Astrocyte of the spinal cord (primary cell): ENCODE measurements around the gene RREB1.

Experiments used
- DNase-seq: peaks from one replicate; pipeline ENCODE4 v3.0.0; 2011; ENCODE audit warnings: low read depth, low spot score
- H3K4me3 ChIP-seq: 2 replicates; pipeline ENCODE4 v1.5.1; 2011; ENCODE audit warnings: low read depth, mild to moderate bottlenecking, low read length, moderate library complexity
- in situ Hi-C: cut with HindIII; loops from 2 replicates; pipeline ENCODE4 v1.10.0; 2017; ENCODE audit warnings: low sequenced_read_pairs
- TF ChIP-seq, protein P1 (sequence below): IDR thresholded peaks from 2 replicates; pipeline ENCODE4 v1.5.1; 2012; ENCODE audit warnings: low read depth, mild to moderate bottlenecking, low read length, inconsistent platforms

RREB1 gene

DNA sequence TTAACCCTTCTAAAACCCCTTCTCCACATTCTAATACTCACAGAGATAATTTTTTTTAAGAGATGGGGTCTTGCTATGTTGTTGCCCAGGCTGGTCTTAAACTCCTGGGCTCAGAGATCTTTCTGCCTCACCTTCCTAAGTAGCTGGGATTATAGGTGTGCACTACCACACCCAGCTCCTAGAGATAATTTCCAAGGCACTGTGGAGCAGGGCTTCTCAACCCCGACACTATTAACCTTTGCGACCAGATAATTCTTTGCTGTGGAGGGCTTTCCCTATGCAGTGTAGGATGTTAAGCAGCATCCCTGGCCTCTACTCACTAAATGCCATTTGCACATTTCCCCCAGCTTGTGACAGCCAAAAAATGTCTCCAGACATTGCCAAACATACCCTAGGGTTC lies 8.8 kb upstream of the RREB1 start:
- no peak overlapping the region for H3K4me3 ChIP-seq
- in situ Hi-C loops = no loop called here
- TF ChIP-seq, protein P1, sequence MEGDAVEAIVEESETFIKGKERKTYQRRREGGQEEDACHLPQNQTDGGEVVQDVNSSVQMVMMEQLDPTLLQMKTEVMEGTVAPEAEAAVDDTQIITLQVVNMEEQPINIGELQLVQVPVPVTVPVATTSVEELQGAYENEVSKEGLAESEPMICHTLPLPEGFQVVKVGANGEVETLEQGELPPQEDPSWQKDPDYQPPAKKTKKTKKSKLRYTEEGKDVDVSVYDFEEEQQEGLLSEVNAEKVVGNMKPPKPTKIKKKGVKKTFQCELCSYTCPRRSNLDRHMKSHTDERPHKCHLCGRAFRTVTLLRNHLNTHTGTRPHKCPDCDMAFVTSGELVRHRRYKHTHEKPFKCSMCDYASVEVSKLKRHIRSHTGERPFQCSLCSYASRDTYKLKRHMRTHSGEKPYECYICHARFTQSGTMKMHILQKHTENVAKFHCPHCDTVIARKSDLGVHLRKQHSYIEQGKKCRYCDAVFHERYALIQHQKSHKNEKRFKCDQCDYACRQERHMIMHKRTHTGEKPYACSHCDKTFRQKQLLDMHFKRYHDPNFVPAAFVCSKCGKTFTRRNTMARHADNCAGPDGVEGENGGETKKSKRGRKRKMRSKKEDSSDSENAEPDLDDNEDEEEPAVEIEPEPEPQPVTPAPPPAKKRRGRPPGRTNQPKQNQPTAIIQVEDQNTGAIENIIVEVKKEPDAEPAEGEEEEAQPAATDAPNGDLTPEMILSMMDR = no peak
- no peak for DNase-seq

DNA sequence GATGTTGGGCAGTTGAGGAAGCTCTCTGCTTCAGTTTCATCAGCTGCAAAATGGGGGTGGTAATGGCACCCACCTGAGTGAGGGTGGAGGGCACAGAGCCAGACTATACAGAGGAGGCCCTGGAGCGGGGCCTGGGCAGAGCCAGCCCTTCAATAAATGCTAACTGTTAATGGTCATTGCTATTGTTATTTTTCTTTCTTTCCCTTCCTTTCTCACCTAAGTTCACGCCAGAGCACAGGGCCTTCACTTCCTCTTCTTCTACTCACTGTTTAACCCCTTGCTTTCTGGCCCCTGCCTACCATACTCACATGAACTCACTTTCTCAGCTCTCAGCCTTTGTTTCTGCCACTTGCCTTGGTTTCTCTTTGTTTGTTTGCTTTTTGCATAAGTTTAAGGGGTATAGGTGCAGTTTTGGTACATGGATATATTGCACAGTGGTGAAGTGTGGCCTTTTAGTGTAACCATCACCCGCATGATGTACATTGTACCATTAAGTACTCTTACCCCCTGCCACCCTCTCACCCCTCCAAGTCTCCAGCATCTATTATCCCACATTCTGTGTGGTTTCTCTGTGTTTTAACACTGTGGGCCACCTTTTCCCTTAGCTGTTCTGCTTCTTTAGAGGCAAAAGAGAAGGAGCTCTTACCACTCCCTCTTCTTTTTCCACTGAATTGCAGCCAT lies 7.5 kb upstream of the RREB1 start:
- DNase-seq = no peak
- no peak overlapping the region for H3K4me3 ChIP-seq
- in situ Hi-C loops = no loop called here
- TF ChIP-seq, protein P1 = no peak

DNA sequence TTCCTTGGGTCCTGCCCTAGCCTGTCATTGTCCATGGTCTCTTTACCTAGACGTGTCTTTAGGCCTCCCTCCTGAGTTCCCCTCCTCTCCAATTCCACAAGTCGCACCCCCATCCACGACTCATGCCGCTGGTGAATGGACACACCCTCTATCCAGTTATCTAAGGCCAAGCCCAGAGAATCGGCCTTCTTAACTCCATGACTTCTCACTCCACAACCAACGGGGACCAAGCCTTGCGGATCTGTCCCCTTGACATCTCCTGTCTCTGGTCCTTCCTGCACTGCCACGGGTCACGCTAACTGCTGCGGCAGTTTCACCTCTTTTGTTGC lies 7.0 kb upstream of the RREB1 start:
- H3K4me3 ChIP-seq = no peak overlapping the region
- DNase-seq = no peak
- in situ Hi-C loops = no loop called here
- TF ChIP-seq, protein P1 = no peak

DNA sequence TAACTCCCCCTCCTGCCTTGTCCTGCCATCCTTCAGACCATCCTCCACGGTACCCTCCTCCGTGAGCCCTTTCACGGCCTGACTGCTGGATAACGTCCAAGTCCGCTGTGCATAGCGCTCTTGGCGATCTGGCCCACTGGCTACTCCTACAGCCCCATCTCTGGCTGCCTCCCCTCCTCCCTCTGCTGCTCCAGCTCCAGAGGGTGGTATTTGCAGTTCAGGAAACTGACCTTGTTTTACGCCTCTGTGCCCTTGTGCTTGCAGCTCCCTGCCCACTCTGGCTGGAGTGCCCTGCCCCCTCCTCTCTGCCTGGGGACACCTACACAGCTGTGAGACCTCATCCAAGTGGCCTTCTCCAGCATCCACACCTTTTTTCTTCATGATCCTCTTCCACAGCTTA lies 6.5 kb upstream of the RREB1 start:
- in situ Hi-C loops = no loop called here
- TF ChIP-seq, protein P1 = no peak
- H3K4me3 ChIP-seq = no peak overlapping the region
- DNase-seq = no peak

DNA sequence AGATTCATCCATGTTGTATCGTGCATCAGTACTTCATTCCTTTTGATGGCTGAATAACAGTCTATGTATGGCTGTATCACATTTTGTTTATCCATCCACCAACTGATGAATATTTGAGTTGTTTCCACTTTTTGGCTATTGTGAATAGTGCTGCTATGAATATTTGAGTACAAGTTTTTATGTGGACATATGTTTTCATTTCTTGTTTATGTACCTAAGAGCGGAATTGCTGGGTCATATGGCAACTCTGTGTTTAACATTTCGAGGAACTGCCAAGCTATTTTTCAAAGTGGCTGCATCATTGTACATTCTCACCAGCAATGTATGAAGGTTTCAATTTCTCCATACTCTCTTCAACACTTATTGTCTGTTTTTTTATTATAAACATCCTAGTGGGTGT lies 3.0 kb upstream of the RREB1 start:
- in situ Hi-C loops = no loop called here
- no peak for DNase-seq
- TF ChIP-seq, protein P1 = no peak
- H3K4me3 ChIP-seq = no peak overlapping the region

DNA sequence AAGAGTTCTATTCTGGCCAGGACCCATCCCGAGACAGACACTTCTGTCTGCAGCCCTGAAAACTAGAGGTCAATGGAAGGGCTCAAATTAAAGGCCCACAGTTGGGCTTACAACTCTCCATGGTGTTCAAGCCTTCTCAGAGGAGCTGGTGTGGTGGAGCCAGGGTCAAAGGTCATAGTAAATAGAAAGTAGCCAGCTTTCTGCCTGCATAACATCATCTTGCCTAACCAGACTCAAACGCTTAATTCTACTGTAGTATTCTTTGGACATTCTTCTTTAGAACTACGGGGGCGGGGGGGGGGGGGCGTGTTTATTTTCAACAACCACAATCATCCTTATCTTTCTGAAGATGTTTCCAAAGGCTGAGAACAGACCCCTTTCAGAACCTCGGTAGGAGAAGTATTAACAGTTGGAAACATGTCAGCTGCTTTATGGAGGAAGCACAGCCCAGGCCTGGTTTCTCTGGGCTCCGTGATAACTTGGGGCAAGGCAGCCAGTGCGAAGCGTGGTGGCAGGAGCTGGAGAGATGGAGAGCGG lies 1.5 kb upstream of the RREB1 start:
- no peak overlapping the region for H3K4me3 ChIP-seq
- in situ Hi-C loops = no loop called here
- DNase-seq = no peak
- TF ChIP-seq, protein P1 = no peak
